SIG-M5 treated with dmso at 0.1 percent for 504 hours (cell line): Measurements from ENCODE around the gene DNAJC15.

ENCODE experiments used
- DNase-seq: peaks from one replicate; lab custom pipeline; 2025; ENCODE audit not compliant: unreplicated experiment; lab: John Stamatoyannopoulos, UW

DNAJC15 gene

GRCh38 chr13:43150369-43151207 lies 127.2 kb downstream of the DNAJC15 start:
- no peak for DNase-seq

DNA sequence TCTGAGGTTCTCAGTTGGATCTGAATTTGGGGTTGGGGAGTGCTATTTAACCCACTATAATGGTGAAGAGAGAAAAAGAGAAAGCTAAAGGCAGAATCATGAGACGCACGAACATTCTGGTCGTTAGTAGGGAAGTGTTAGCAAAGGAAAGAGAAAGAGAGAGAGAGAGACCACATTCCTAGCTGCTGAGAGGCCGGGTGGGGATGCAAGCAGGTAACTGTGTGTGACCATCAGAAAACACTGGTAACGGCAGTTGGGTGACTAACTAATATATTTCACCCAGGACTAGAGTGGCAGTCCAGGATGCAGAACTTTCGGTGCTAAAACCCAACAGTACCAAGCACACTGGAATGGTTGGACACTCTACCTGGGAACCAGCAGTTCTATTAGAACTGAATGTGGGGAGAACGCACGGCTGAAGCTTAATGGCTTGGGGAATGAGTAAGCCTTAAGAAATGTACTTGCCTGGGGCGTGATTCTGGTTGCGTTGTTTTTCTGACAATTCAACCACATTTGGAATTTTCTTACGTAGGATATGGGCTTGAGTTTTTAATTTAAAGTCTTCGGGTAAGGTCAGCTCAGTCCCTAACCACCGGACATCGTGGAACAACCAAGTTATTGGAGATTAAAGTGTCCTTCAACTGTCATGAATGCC lies 130.2 kb downstream of the DNAJC15 start:
- DNase-seq = no peak

DNA sequence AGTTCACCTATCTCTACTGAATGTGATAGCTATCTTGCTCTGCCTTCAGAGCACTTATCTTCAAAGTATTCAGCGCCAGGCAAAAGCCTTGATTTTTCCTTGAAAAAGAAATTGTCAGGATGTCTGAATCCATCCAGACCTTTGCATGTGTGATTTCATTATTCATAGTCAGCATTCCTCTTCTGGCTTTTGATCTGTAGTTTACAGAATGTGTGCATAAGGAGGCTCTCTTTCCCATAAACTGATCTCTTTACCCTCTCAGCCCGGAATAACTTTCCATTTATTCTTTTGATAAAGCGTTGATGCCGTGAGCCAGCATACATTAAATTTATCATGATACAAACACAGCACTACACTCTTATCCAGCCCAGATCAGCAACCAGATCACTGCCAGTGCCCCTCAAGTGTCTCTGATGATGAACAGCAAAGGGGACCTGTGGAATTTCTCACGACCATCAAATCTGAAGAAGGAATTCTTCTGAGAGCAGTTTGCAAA lies 130.8 kb downstream of the DNAJC15 start:
- no peak for DNase-seq

DNA sequence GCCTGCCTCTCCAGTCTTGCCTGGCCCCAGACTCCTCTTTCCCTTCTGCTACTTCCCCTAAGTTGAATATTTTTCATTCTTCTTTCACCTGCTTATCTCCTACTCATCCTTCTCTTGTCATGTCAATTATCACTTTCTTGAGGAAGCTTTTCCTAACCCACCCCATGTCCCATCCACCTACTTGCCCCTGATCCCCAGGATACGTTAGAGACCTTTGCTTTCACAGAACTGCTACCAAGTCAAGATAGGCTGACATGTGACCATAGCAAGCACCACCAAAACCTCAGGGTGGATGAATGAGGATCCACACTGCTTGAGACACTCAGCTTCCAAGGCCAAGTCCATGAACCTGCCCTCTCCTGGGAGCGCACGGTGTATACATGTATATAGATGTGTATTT lies 131.5 kb downstream of the DNAJC15 start:
- no peak for DNase-seq

GRCh38 chr13:43156916-43157315 lies 133.5 kb downstream of the DNAJC15 start:
- DNase-seq = no peak

DNA sequence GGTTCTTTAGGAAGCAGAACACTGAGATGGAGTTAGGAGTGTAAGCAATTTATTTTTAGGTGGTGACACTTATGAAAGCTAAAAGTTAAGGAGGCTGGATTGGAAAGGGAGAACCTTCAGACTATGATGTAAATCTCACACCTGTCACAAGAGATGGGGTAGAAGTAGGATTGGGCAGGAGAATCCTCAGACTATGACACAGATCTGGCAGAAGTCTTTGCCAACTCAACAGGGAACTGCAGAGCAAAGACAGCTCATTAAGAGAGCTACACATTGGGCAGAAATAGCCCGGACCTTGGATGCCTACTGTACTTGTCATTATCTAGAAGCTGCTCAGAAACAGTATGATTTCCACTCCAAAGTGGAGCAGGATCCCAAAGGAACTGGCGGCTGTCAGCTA lies 134.4 kb downstream of the DNAJC15 start:
- DNase-seq = no peak

DNA sequence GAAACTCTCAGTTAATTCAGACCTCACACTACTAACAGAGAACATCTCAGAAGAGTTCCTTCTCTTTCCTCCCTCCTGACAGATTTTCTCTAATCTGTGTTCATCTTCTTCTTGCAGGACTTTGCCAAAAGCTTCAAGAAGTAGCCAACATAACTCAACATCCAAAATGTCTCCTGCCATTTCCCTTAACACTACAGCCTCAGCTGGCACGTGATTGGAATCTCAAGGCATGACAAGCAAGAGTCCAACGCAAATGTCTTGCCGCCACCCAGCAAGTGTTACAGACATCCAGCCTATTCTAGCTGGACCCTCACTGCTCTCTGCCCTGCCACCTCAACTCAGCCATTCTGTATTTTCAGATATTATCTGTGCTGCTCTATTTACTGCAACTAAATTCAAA lies 135.1 kb downstream of the DNAJC15 start:
- no peak for DNase-seq

DNA sequence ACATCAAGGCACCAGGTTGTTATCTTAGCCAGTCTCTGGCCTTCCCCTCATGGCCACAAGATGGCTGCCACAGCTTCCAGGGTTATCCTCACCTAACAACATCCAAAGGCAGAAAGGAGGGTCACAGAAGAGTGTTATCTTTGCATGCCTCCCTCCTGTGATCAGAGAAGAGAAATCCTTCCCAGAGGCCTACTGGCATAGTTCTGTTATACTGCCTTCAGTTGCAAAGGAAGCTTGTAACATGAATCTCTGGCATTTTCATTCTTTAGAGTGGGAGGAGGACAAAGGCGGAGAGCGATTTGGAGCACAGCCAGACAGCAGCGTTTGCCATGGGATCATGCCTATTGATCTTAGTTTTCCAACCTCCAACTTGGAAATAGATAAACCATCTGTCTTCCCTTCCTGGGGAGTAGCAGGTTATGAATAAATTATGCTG lies 135.7 kb downstream of the DNAJC15 start:
- no peak for DNase-seq
